Cardiac muscle cell (in vitro differentiated cells and primary cell): ENCODE measurements around the gene TIGD7. TPM values are rescaled to one million over a fixed set of nuclear protein-coding genes. Genes with fewer than 3 reads are reported as not detected.
"Not testable (repeated sequence)": the region's sequence is repeated elsewhere in the genome, so short reads cannot be mapped to it uniquely, and the experiment has no call there.

Experiments used
- DNase-seq, 2 donors: peaks; one replicate each; pipeline versions ENCODE4 v3.0.0 to v3.0.0-alpha.2; 2010 to 2017; ENCODE audit warnings: low read depth in 1 of 2, low spot score in 1 of 2
- H3K27ac ChIP-seq: fragments of 200-600 bp; sonication (generic); 2 replicates; pipeline ENCODE4 v1.5.1; 2016
- H3K27me3 ChIP-seq: fragments of 200-600 bp; sonication (generic); 2 replicates; pipeline ENCODE4 v1.6.0; 2016; ENCODE audit warnings: control low read depth
- H3K36me3 ChIP-seq: fragments of 200-600 bp; sonication (generic); 2 replicates; pipeline ENCODE4 v1.5.1; 2016; ENCODE audit warnings: control low read depth
- H3K4me1 ChIP-seq: fragments of 200-600 bp; sonication (generic); 2 replicates; pipeline ENCODE4 v1.8.1; 2017; ENCODE audit warnings: low read depth, mild to moderate bottlenecking, mixed run types
- H3K4me3 ChIP-seq: fragments of 200-600 bp; sonication (generic); 2 replicates; pipeline ENCODE4 v1.5.1; 2016; ENCODE audit warnings: mild to moderate bottlenecking
- H3K9me3 ChIP-seq: fragments of 200-600 bp; sonication (generic); 2 replicates; pipeline ENCODE4 v1.5.1; 2017; ENCODE audit warnings: low read depth, mild to moderate bottlenecking, control low read depth
- polyA plus RNA-seq: library from polyadenylated mRNA; unstranded; fragments of >200 nt; fragmentation: Nextera tagmentation; extraction: Ambion mirVana; gene quantifications from 2 replicates; pipeline ENCODE4 v1.2.1, GENCODE V29; 2016
- total RNA-seq: library from RNA; depleted of rRNA; stranded (reverse); fragments of >200 nt; gene quantifications from 2 replicates; pipeline ENCODE4 v1.2.3, GENCODE V29; 2016
- TF ChIP-seq, protein P1 (sequence below): IDR thresholded peaks from 2 replicates; pipeline ENCODE4 v1.5.1; 2012; ENCODE audit warnings: low read depth, mild to moderate bottlenecking, low read length

TIGD7 gene
- total and polyA plus RNA-seq, 2 experiments from 2014 or later = 10.8 to 11.0 TPM

DNA sequence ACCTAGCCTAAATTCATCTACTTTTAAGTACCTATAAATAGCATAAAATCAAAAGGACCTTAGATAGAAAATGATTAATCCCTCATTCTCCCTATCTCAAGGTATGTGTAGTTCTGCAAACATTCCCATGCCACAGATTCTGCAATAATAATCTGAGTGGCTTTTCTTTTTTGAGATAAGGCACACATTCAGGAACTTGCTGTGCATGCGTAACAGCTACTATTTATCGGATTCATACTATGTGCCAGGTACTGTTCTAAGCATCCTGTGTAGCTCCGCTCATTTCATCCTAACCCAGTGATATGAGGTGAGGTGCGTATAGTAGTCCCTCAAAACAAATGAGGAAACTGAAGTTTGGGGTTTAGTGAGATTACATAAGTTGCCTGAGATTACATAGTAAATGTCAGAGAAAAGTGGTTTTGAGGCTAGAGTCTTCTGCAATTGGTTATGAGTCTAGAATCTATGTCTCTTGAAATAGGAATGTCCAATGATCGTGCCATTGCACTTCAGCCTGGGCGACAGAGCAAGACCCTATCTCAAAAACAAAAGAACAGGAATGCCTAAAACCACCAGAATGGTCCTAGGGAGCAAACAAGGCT is 23.9 kb downstream of the TIGD7 start:
- H3K4me3 ChIP-seq = no peak overlapping the region
- no peaks in the 10 kb centered on the region for H3K27me3 ChIP-seq
- H3K9me3 ChIP-seq = no peaks in the 10 kb centered on the region
- TF ChIP-seq, protein P1, sequence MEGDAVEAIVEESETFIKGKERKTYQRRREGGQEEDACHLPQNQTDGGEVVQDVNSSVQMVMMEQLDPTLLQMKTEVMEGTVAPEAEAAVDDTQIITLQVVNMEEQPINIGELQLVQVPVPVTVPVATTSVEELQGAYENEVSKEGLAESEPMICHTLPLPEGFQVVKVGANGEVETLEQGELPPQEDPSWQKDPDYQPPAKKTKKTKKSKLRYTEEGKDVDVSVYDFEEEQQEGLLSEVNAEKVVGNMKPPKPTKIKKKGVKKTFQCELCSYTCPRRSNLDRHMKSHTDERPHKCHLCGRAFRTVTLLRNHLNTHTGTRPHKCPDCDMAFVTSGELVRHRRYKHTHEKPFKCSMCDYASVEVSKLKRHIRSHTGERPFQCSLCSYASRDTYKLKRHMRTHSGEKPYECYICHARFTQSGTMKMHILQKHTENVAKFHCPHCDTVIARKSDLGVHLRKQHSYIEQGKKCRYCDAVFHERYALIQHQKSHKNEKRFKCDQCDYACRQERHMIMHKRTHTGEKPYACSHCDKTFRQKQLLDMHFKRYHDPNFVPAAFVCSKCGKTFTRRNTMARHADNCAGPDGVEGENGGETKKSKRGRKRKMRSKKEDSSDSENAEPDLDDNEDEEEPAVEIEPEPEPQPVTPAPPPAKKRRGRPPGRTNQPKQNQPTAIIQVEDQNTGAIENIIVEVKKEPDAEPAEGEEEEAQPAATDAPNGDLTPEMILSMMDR = no peak
- peak overlapping the region; percentile 98 for H3K27ac ChIP-seq
- peaks cover 10% of the 10 kb centered on the region for H3K4me1 ChIP-seq
- no peaks in the 10 kb centered on the region for H3K36me3 ChIP-seq
- no peak for DNase-seq

DNA sequence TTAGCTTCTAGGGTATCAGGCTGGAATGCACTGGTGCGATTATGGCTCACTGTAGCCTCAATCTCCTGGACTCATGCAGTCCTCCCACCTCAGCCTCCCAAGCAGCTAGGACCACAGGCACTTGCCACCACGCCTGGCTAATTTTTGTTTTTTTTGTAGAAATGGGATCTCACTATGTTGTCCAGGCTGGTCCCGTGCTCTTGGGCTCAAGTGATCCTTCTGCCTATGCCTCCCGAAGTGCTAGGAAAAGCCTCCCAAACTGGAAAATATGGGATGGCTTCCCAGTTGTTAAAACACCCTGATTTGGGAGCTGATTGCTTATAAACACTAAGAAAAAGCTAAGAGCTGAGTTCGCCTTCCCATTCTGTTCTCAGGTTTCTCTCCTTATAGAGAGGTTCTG is 28.6 kb downstream of the TIGD7 start:
- H3K4me3 ChIP-seq = no peak overlapping the region
- H3K9me3 ChIP-seq = no peaks in the 10 kb centered on the region
- H3K4me1 ChIP-seq = no peaks in the 10 kb centered on the region
- TF ChIP-seq, protein P1 = no peak
- DNase-seq = no peak
- no peak overlapping the region for H3K27ac ChIP-seq
- H3K27me3 ChIP-seq = no peaks in the 10 kb centered on the region
- H3K36me3 ChIP-seq = no peaks in the 10 kb centered on the region

DNA sequence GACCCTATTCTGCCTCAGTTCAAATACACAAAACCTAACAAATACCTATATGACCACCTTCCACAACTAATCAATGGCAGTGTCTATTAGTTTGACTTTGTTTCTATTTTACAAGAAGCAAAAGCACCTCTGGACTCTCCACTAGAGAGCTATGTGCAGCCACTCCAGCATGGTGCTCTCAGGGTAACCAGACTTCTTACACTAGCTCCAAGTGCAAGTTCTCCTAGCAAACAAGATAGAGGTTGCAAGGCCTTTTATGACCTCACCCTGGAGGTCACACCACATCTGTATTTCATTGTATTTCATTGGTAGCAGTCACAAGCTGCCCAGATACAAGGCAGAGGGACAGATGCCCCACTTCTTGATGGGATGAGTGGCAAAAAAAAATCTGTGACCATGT is 30.3 kb downstream of the TIGD7 start:
- Histone ChIP-seq H3K4me1 (no peaks in the 10 kb centered on the region), H3K27ac (peak overlapping the region; percentile 59), H3K4me3 (no peak overlapping the region), H3K36me3 (no peaks in the 10 kb centered on the region), H3K27me3 (no peaks in the 10 kb centered on the region), H3K9me3 (no peaks in the 10 kb centered on the region)
- DNase-seq = no peak
- TF ChIP-seq, protein P1 = no peak

DNA sequence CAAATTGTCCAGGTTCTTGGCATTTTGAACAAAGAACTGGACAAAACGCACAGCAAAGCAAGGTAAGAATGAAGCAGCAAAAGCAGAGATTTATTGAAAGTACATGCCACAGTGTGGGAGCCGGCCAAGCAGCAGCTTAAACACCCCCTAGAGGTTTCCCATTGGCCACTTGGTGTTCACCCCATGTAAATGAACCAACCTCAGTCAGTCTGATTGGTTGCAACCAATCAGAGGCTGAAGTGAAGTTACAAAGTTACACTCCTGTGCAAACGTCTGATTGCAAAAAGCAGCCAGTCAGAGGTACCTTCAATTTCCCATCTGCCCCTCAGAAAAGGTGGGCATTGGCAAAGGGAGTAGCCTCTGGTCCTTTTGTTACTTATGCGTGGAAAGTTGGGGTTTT is 30.7 kb downstream of the TIGD7 start:
- Histone ChIP-seq H3K9me3 (no peaks in the 10 kb centered on the region), H3K36me3 (no peaks in the 10 kb centered on the region), H3K27me3 (no peaks in the 10 kb centered on the region), H3K4me1 (no peaks in the 10 kb centered on the region), H3K4me3 (no peak overlapping the region), H3K27ac (peak overlapping the region; percentile 59)
- TF ChIP-seq, protein P1 = no peak
- DNase-seq = peak in 1 of 2 donors; percentile 32

DNA sequence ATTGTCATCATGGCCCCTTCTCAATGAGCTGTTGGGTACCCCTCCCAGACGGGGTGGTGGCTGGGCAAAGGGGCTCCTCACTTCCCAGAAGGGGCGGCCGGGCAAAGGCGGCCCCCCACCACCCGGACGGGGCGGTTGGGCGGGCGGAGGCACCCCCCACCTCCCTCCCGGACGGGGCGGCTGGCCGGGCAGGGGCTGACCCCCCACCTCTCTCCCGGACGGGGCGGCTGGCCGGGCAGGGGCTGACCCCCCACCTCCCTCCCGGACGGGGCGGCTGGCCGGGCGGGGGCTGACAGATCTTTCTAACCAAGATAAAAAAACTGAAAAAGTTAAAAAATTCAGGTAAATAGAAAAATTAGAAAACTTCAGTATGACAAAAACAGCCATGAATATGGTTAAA is 33.9 kb downstream of the TIGD7 start:
- H3K27me3 ChIP-seq, H3K4me3 ChIP-seq, H3K9me3 ChIP-seq, DNase-seq, H3K27ac ChIP-seq, H3K4me1 ChIP-seq, H3K36me3 ChIP-seq: not testable (repeated sequence)

DNA sequence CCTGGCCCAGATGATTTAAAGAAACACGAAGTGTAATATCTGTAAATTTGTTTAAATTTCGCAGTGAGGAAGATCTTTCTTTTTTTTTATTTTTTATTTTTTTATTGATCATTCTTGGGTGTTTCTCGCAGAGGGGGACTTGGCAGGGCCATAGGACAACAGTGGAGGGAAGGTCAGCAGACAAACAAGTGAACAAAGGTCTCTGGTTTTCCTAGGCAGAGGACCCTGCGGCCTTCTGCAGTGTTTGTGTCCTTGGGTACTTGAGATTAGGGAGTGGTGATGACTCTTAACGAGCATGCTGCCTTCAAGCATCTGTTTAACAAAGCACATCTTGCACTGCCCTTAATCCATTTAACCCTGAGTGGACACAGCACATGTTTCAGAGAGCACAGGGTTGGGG is 34.5 kb downstream of the TIGD7 start:
- not testable (repeated sequence) for H3K4me1 ChIP-seq, H3K9me3 ChIP-seq, H3K36me3 ChIP-seq, H3K27ac ChIP-seq, H3K4me3 ChIP-seq, DNase-seq, H3K27me3 ChIP-seq

DNA sequence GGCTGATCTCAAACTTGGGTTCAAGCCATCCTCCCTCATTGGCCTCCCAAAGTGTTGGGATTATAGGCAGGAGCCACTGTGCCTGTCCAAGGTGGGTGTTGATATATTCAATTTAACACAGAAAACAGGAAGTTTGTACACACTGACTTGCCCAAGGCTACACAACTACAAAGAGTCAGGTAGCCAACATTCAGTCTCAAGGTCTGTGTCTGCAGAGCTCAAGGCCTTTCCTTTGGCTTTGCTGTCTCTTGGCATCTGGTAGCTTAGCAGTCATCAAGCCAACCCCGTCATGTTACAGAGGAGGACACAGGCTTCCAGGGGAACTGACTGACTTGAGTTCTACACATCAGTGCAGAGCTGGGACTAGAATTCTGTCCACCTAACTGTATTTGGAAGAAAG is 36.9 kb downstream of the TIGD7 start:
- Histone ChIP-seq H3K9me3 (no peaks in the 10 kb centered on the region), H3K36me3 (no peaks in the 10 kb centered on the region), H3K27me3 (no peaks in the 10 kb centered on the region), H3K4me1 (no peaks in the 10 kb centered on the region), H3K4me3 (no peak overlapping the region), H3K27ac (no peak overlapping the region)
- TF ChIP-seq, protein P1 = no peak
- DNase-seq = no peak
